H1 (cell line): ENCODE results near the gene MGRN1.

Source experiments
- ATF3 ChIP-seq: IDR thresholded peaks from 2 replicates; pipeline ENCODE4 v1.6.1; 2011; ENCODE audit warnings: low read depth, mild to moderate bottlenecking, low read length; ENCODE audit not compliant: insufficient read depth
- CTCF ChIP-seq, 3 experiments: IDR thresholded peaks; 1 replicate in 2 of 3; 2 replicates in 1 of 3; pipeline versions ENCODE4 v1.5.1 to v1.6.1; 2011; ENCODE audit warnings: low read length in 3 of 3, mild to moderate bottlenecking in 3 of 3, inconsistent platforms in 2 of 3, low read depth in 1 of 3, moderate library complexity in 1 of 3; ENCODE audit not compliant: insufficient read depth in 1 of 3; ENCODE audit errors: control extremely low read depth in 1 of 3
- EZH2 ChIP-seq: fragments of 200-600 bp; sonication (generic); IDR thresholded peaks from 2 replicates; pipeline ENCODE4 v1.7.1; 2012; ENCODE audit warnings: low read depth, mild to moderate bottlenecking, moderate library complexity, low read length, inconsistent platforms; ENCODE audit not compliant: severe bottlenecking
- JUN ChIP-seq: IDR thresholded peaks from 2 replicates; pipeline ENCODE4 v1.6.1; 2011; ENCODE audit warnings: low read depth, mild to moderate bottlenecking, improper control_type of control experiment, low read length
- JUND ChIP-seq: IDR thresholded peaks from 2 replicates; pipeline ENCODE4 v1.6.1; 2011; ENCODE audit warnings: mild to moderate bottlenecking, improper control_type of control experiment, low read length
- MAX ChIP-seq: IDR thresholded peaks from 2 replicates; pipeline ENCODE4 v1.6.1; 2012; ENCODE audit warnings: inconsistent platforms
- PHF8 ChIP-seq: fragments of 200-600 bp; sonication (generic); conservative IDR thresholded peaks from 2 replicates; pipeline ENCODE4 v1.7.1; 2012; ENCODE audit warnings: low read depth, mild to moderate bottlenecking, inconsistent platforms, low read length, moderate library complexity
- POLR2A ChIP-seq, 2 experiments: IDR thresholded peaks; 1 replicate in 1 of 2; 2 replicates in 1 of 2; pipeline ENCODE4 v1.6.1; 2011; ENCODE audit warnings: low read depth in 2 of 2, low read length in 2 of 2, mild to moderate bottlenecking in 2 of 2; ENCODE audit errors: control extremely low read depth in 1 of 2
- SAP30 ChIP-seq: fragments of 300-600 bp; sonication (generic); IDR thresholded peaks from 2 replicates; pipeline ENCODE4 v1.7.1; 2012; ENCODE audit warnings: low read length, moderate library complexity, mild to moderate bottlenecking, inconsistent platforms; ENCODE audit not compliant: insufficient read depth, insufficient replicate concordance
- SIN3A ChIP-seq, 2 experiments: IDR thresholded peaks in 1 of 2; conservative IDR thresholded peaks in 1 of 2; 2 replicates each; pipeline ENCODE4 v1.6.1; 2011 to 2012; ENCODE audit warnings: low read length in 2 of 2, improper control_type of control experiment in 1 of 2, low read depth in 1 of 2, mild to moderate bottlenecking in 1 of 2
- SP1 ChIP-seq: IDR thresholded peaks from 2 replicates; pipeline ENCODE4 v1.6.1; 2011; ENCODE audit warnings: low read depth, low read length
- SRF ChIP-seq: IDR thresholded peaks from 2 replicates; pipeline ENCODE4 v1.6.1; 2011; ENCODE audit warnings: mild to moderate bottlenecking, low read depth, low read length, moderate library complexity

GRCh38 chr16:4654964-4655590 is 30.5 kb downstream of the MGRN1 start:
- TF ChIP-seq CTCF (IDR thresholded peaks at IDR 0.05; ENCODE audit: control extremely low read depth in 1 of 3, insufficient read depth in 1 of 3, low read depth in 1 of 3, low read length in 3 of 3), result no peak
- no peak for TF ChIP-seq PHF8
- no peak for TF ChIP-seq MAX
- no peak for TF ChIP-seq SP1
- TF ChIP-seq SRF, result no peak
- TF ChIP-seq SIN3A (conservative IDR thresholded peaks at IDR 0.05 in 1 of 2, IDR thresholded peaks at IDR 0.05 in 1 of 2; ENCODE audit: low read depth in 1 of 2, low read length in 2 of 2), result no peak
- no peak for TF ChIP-seq JUND
- TF ChIP-seq JUN, result no peak
- no peak for TF ChIP-seq ATF3
- TF ChIP-seq EZH2, result no peak
- no peak for TF ChIP-seq SAP30
- TF ChIP-seq POLR2A (IDR thresholded peaks at IDR 0.05; ENCODE audit: control extremely low read depth in 1 of 2, low read depth in 2 of 2, low read length in 2 of 2), result no peak
